ELR (cell line): ENCODE results near the gene RNLS.
"Not testable (repeated sequence)": the region's sequence is repeated elsewhere in the genome, so short reads cannot be mapped to it uniquely, and the experiment has no call there.

Source experiments
- DNase-seq: peaks from one replicate; pipeline ENCODE4 v3.0.0-alpha.2; 2015; ENCODE audit warnings: low read depth

RNLS gene

GRCh38 chr10:88522715-88523114 lies 60.4 kb downstream of the RNLS start:
- no peak for DNase-seq

- no peak for DNase-seq
Measured at GRCh38 chr10:88521791-88522190, 61.3 kb downstream of the RNLS start.

GRCh38 chr10:88515235-88515634 lies 67.9 kb downstream of the RNLS start:
- no peak for DNase-seq

- DNase-seq, result no peak
Measured at GRCh38 chr10:88512599-88512998, 70.5 kb downstream of the RNLS start.

- DNase-seq, result no peak
Measured at GRCh38 chr10:88508796-88509195, 74.3 kb downstream of the RNLS start.

- DNase-seq, result no peak
Measured at GRCh38 chr10:88507826-88508453, 75.2 kb downstream of the RNLS start.

- no peak for DNase-seq
Measured at GRCh38 chr10:88507404-88507803, 75.7 kb downstream of the RNLS start.

- DNase-seq, result no peak
Measured at GRCh38 chr10:88505680-88506215, 77.4 kb downstream of the RNLS start.

- no peak for DNase-seq
Measured at GRCh38 chr10:88505265-88505664, 77.9 kb downstream of the RNLS start.

- DNase-seq, result no peak
Measured at GRCh38 chr10:88500656-88501055, 82.5 kb downstream of the RNLS start.

GRCh38 chr10:88499569-88500470 lies 83.3 kb downstream of the RNLS start:
- peak; percentile 69 for DNase-seq

- DNase-seq, result no peak
Measured at GRCh38 chr10:88497913-88498312, 85.2 kb downstream of the RNLS start.

GRCh38 chr10:88494537-88494936 lies 88.6 kb downstream of the RNLS start:
- DNase-seq, result no peak

- DNase-seq, result no peak
Measured at GRCh38 chr10:88493691-88494483, 89.2 kb downstream of the RNLS start.

- no peak for DNase-seq
Measured at GRCh38 chr10:88491314-88491713, 91.8 kb downstream of the RNLS start.

GRCh38 chr10:88490231-88490980 lies 92.7 kb downstream of the RNLS start:
- no peak for DNase-seq

- no peak for DNase-seq
Measured at GRCh38 chr10:88489107-88489506, 94.0 kb downstream of the RNLS start.

- not testable (repeated sequence) for DNase-seq
Measured at GRCh38 chr10:88486816-88487215, 96.3 kb downstream of the RNLS start.

- no peak for DNase-seq
Measured at GRCh38 chr10:88482220-88482619, 100.9 kb downstream of the RNLS start.

- DNase-seq, result no peak
Measured at GRCh38 chr10:88478256-88478655, 104.9 kb downstream of the RNLS start.

- DNase-seq, result no peak
Measured at GRCh38 chr10:88477343-88478085, 105.6 kb downstream of the RNLS start.
